ENCODE data around the gene SDK1.

The SDK1 gene

DNA sequence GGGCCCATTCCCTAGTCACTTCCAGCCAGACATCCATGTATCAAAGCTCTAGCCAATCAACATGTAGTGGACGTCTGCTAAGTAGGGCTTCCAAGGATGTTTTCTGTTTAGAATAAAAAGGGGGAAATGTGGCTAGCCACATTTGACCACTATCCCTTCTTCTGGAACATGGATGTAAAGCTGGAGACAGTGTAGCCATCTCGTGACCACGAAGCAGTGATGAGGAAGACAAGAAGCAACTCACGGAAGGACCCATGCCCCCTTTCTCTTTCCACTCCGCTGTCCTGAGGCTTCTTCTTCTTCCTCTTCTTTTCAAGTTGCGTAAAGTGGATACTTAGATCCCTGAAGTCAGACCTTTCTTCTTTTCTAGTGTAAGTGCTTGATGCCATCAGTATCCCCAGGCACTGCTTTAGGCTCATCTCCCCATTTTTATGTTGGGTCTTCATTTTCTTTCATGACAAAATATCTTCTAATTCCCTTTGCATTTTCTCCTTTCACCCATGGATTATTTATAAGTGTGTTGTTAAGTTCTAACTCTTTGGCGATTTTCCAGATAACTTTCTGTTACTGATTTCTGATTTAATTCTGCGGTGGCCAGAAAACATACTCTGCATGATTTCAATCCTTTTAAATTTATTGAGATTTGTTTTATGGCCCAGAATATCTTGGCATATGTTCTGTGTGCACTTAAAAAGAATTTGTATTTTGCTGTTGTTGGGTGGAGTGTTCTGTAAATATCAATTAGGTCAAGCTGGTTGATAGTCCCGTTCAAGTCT lies 594.5 kb downstream of the SDK1 start:
- no peak for DNase-seq

DNA sequence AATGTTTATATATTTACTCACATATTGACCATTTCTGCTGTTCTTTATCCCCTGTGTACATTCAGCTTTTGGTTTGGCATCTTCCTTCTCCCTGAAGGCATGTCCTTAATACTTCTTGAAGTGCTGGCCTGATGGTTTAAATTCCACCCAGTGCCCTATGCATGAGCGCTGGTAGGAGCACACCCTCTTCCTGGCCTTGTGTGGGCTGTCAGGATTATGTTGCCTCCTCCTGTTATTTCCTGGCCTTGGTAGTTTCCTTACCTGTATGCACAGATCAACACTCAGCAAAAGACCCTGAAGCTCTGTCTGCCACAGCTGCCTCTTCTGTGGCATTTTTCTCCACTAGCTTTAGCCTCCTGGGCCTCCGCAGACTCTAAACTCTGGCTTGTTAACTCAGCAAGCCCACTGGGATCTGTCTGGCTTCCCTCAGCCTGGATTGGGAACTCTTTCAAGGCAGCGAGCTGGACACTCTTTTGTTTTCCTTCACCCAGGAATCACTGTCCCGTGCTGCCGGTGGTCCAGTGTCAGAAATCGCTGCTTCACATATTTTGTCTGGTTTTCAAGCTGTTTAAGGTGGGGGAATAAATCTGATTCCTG lies 595.2 kb downstream of the SDK1 start:
- no peak for DNase-seq

DNA sequence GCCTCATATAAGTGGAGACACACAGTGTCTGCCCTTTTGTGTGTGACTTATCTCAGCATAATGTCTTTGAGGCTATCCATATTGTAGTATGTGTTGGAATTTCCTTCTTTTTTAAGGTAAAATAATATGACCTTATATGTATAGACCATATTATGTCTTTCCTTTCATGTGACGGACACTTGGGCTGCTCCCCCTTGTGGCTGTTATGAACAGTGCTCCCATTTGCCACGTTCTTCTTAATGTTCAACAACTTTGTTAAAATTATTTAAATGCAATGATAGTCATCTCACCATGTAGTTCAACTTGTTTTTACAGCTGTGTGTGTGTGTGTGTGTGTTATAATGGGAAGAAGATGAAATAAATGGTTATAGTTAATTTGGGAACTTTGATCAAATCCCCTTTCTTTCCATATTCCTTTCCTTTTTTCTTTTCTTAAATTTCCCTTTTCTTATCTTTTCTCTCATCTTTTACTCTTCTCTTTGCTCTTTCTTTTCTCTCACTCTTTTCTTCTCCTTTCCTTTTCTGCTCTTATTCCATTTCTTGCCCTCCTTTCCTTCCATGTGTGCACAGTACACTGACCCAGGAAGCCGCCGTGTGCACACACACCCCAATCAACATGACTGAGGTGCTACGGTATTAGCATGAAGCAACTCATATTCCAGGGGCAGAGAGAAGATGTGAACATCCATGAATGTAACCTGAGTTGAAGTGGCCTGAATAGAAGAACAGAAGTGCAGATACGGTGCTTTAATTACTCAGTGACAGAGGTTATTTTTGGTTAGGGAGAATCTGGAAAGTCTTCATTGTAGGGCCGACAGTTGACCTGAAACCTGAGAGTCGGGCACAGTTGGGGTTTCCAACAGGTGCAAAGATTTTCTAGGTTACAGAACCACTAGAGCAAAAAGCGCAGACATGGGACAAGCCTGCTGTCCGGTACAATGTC lies 596.6 kb downstream of the SDK1 start:
- DNase-seq, result peak; percentile 35

DNA sequence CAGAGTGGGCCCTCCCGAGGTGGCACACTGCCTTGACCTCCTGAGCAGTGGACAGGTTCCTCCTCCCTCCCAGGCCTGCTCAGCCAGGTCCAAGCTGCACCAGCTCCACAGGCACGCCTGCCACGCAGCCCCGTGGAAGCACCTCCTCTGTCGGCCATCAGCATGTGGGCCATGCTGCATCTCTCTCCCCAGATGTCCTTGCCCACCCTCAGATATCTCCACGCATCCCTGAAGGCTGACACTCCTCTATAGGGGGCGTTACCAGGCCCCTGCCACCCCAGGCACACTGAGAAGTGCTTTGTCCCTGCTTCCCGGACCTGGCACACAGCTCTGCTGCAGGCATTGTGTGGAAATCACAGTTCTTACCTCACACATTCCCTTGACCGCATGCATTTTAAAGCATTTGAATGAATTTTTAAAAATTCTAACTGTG lies 598.5 kb downstream of the SDK1 start:
- DNase-seq, result no peak

DNA sequence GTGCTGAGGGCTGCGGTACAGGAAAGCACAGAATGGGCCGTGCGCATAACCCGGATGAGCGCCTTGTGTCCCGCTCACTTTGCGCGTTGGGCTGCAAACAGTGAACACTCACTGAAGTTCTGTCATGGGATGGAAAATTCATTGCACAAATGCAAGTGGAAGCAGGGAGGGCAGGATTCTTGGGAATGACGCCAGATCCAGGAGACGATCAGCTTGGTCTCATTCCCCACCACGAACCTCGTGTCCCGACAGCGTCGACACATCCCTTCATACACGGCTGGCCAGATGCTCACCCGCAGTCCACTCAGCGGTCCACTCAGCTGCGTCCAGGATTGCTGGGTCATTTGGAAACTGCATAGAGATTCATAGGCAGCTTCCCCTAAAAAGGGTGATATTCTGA lies 607.1 kb downstream of the SDK1 start:
- no peak for DNase-seq

DNA sequence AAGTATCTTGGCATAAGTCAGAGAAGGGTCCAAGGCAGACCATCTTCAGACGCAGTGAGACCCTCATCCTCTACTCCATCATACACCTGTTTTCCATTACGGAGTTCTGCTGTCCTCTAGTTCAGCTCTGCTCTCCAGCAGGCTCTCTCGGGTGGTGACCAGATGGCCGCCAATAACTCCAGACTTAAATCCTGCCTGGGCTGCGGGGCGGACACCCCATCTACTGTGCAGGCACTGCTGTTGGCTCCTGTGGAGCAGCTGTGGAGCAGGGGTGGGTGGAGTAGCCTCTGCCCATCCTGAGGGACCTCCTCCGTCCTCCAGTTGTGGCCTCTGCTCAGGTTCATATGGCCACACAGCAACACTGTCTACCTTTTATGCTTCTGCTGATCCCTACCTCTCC lies 608.1 kb downstream of the SDK1 start:
- DNase-seq, result no peak

DNA sequence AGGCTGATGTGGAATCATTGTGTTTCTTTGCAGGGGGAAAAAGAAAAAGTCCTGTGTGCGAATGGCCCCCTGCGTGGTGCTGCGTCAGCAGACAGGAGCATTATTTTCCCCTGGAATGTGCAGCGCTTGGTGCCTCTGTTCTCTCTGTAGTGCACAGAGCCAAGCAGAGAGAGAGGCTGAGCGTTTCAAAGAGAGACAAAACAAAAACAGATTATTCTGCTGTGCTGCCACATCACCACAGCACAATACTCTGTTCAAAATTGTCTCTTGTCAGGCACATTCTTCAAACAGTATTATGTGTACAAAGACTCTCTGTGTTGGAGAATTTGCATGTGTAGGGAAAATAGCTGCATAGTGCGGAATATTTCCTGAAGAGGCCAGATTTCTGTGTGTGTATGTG lies 609.0 kb downstream of the SDK1 start:
- DNase-seq, result no peak

DNA sequence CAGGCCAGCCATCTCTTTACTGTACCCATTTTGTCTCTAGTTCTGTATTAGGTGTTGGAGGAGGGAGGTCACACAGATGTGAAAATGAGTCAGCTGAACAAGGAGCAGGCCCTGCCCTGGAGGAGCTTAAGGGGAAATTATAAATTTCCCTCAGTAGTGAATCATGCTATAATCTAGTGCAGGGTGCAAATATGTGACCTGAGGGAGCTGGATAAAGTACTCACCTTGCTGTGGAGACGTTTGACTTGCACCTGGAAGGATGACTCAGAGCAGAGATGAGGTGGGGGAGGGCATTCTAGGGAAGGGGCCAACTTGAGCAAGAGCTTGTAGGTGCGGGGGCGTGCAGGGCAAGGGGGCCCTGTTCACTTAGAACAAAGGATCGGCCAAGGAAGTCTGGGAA lies 610.6 kb downstream of the SDK1 start:
- no peak for DNase-seq

DNA sequence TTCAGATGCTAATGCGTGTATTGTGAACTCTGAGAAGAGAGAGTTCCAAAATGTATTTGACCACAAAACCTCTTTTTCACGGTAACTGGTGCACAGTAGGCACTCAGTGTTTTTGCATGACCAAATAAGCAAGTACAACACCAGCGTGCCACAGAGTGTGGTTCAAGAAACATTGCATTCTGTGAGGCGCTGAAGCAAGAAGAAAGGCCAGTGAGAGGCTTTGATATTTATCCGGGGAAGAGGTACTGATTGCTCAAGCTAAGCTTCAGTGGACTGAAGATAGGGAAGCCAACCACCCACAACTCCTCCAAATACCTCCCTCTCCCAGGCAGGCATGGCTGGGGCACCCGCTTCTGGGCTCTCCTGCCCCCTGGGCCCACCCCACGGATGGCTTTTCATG lies 611.2 kb downstream of the SDK1 start:
- no peak for DNase-seq

DNA sequence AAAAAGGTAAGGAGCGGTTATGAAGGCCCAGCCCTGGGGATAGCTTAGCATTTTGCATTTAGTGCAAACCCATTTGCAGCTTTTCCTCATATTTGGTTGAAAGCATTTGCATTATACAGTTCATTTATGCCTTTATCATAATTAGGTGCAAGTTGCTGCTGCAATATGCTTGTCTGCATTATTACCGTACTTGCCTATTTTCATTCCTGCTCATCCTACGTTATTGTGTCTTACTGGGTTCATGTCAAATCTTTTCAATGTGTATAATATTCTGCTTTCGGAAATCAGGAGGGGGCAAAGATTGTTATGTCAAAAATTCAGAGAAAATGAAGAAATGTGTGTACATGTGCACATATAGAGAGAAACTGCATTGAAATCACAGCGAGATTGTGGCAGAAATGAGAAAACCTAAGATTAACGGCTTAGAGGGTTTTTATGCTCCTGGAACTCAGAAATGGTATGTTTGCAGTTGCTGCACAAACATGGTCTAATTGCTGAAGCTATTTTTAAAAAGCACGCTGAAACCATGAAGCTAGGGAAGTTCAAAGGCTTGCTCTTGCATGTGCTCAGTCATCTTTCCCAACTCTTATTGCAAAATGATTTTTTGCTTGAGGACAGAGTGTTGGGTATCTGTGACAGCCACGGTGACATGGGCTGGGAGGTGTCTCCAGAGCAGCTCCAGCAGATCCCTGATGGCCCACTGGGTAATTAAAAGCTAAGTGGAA lies 613.2 kb downstream of the SDK1 start:
- no peak for DNase-seq

DNA sequence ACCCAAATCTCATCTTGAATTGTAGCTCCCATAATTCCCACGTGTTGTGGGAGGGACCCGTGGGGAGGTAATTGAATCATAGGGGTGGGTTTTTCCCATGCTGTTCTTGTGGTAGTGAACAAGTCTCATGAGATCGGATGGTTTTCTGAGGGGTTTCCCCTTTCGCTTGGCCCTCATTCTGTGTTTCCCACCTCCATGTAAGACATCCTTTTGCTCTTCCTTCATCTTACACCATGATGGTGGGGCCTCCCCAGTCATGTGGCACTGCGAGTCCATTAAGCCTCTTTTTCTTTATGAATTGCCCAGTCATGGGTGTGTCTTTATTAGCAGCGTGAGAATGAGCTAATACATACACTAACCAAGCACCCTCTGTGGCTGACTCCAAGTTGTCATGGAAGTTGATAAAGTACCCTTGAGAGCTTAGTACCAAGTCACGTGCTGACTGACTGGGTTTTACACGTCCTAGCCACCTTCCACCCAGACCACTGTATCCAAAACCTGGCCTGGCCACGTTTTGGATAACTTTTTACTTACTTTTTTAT lies 614.4 kb downstream of the SDK1 start:
- DNase-seq, result no peak

DNA sequence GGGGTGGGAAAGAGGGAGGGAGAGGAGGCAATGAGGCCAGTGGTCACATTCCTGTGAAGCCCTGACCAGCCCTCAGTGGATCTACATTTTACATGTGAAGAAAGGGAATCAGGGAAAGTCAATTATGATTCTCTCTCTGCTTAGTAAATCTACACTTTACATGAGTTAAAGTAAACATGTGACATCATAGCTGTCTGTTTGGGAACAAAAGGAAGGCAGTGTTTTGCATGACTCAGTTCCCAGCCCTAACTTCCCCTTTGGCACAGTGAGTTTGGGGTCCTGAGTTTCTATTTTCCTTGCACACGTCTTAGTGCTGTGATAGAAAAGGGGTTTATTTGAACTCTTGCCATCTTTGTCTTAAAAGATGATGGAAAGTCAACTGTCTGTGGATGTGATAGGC lies 615.1 kb downstream of the SDK1 start:
- DNase-seq, result no peak

DNA sequence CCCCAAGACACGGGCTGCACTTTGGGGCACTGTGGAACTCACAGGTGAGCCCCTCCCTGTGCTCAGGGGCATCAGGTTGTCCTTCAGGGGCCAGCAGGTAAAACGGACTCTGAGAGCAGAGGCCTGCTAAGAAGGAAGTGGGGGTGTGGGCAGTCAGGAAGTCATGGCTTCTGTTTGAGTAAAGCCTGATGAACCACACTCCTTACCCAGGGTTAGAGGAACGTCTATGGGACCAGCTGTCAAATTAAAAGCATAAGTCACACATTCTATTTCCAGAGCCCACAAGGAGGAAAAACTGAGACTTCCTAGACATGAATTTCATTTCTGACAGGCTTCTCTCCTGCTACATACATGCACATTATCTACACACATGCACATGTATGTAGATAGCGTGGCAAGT lies 616.4 kb downstream of the SDK1 start:
- no peak for DNase-seq

DNA sequence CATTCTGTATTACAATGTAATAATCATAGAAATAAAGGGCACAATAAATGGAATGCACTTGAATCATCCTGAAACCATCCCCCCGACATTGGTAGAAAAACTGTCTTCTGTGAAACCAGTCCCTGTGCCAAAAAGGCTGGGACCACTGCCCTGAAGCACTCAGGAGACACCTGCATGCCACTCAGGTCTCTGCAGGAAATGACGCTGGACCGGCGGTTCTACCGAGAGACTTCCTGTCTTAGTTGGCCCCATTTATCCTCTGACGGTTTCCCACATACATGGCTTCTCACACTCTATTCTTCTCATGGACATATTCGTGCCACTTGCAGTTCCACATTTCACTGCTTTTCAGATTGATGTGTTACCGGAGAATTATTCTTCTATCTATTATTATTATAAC lies 617.5 kb downstream of the SDK1 start:
- DNase-seq, result no peak

DNA sequence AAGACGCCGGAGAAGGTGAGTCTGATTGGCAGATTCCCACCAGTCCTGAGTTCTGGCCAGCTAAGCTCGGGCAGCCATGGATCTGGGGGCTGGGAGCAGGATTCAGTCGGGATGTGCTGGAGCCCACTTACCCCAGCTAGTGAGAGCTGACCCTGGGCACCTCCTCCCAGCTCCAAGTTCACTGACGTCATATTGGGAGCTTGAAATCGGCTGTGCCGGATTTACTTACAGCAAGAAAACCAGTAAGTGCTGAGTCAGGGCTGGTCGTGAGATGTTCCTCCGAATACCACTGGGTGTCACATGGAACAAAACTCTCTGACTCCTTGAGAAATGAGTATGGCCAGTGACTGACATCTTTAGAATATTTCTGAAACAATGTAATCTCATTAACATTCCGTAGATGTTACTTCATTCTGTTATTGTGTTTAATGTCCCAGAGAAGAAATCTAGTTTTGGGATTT lies 621.2 kb downstream of the SDK1 start:
- peak; percentile 29 for DNase-seq

DNA sequence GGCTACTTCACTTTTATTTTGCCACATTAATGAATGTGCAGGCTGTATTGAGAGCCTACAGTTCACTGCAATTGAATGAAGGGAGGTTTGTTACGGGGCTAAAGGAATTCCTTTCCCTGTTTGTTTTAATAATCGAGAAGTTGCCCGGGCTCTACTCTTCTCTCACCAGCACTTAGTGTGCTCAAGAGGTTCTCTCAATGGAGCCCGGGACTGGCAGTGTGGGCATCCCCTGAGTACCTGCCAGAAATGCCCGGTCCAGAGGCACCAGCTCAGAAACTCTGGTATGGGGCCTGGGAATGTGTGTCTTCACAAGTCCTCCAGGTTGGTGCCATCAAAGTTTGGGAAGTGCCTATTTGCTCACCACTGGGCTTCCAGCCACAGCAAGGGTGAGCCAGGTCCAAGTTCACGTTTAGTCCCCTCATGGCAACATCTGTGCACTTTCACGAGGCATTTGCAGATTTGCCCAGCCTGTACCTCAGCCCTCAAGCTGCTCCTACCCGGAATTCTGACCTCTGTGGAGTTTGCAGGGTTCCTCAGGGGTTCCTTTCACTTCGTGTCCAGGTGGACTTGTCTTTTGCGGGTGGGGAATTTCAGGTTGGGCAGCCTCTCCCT lies 622.4 kb downstream of the SDK1 start:
- no peak for DNase-seq

DNA sequence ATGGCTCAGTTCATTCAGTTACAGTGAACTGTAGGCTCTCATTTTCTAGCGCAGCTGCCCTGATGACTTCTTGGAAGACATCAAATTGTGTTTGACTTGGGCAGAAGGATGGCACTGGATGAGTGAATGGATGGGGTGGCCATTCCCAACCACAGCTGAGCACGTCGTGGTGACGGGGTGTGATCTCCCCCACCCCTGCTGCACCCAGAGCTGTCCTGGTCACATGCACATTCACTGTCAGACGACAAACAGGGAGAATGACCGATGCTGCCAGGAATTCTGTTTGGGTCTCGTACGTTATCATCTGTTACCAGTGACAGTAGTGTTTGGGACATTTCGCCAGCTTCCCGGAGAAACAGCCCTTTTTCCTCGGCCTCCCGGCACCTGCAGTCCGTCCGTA lies 623.2 kb downstream of the SDK1 start:
- no peak for DNase-seq

DNA sequence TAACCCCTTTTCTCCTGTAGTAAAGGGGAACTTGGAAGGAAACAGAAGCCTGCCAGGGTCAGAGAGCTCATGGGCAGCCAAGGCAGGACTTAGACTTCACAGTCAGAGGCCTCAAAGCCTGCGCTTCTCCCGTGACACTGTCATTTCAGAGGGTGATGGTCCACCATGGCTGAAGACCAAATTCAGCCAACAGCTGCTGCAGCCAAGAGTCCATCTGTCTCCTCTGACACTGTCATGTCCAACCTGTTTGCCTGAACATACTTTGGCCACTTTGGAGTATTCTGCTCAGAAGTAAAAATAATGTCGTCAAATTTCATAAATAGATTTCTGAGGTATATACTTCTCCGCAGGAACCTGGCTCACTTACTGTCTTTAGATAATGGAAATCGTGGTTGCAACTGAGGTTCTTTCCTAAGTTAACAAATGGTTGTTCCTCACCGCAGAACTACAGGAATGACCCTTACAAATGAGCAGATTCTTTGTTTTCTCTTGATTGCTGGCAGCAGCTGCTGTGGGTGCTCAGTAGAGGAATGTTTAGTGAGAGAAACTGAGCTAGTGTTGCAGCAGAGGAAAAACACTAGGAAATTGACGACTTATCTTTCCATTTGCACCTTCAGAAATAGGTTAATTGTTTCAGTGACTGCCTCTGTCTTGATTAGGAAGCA lies 626.5 kb downstream of the SDK1 start:
- DNase-seq, result no peak

DNA sequence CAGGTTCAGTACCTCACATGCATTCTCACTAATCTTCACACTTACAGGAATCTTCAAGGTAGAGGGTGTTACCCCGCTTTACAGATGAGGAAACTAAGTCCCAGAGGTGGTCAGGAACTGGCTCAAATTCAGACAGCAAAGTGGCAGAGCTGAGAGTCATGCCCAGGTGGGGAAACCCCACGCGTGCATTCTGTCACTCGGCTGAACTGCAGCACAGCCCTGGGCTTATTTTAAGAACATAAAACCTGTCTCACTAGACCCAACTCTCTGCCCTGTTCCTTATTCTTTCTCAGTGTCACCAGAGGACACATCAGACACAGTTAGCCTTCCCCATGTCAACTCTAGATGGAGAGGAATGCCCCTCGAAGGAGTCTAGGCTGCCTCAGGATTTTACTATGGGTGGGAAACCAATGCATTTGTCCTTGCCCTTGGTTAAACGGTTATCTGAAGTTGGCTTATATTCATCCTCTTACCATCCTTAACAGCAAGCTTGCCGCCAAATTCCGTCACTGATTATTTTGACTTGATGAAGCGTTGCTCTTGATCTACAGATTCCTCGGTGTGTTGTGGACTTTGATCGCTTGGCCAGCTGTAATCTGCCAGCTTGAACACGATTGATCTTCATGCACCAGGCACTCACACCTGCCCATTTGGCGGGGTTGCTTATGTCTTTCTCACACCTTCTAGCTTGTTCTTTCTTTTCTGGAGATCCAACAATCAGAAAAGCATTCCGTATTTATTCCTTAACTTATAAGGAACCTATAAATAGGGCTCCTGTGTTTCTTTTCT lies 627.9 kb downstream of the SDK1 start:
- no peak for DNase-seq

DNA sequence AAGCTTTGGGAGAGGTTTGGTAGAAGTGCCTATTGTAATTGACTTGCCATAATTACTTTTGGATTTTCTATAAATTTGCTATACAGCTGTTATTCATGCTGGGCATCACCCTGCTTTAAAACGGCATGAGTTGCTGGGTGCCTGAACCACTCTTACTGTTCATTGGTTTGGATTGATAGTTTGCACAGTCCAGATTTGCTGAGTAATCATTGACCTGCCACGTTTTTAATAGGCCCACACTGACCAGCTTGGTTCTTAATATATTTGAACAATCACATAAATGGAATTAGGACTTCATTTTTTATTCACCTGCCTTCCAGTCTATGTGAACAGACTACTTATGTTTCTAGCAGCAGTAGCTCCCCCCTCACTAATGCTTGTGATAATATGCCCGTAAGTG lies 630.8 kb downstream of the SDK1 start:
- DNase-seq, result no peak

DNA sequence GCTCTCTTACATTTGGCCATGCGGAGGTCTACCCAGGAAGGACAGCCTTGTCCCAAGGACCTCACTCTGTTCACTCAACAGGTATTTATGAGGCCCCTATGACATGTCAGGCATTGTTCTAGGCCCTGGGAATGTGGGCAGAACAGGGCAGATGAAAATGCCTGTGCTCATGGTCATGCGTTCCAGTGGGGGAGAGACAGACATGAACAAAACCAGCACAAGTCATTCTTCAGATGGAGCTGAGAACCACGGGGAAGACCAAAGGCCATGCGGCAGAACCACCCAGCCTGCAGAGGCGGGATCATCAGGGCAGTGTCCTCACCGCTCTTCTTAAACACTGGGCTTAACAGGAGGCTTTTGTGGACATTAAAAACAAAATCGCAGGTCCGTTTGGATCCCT lies 636.1 kb downstream of the SDK1 start:
- no peak for DNase-seq
